ENCODE results near the gene TUBB2A. TPM values are rescaled to one million over a fixed set of nuclear protein-coding genes. Genes with fewer than 3 reads are reported as not detected.

The TUBB2A gene
- total and polyA plus RNA-seq, 2 of the 13 experiments (the other 11 are each of a cell fraction or from before 2014, with no cell fraction given) = 35.3 to 106 TPM

DNA sequence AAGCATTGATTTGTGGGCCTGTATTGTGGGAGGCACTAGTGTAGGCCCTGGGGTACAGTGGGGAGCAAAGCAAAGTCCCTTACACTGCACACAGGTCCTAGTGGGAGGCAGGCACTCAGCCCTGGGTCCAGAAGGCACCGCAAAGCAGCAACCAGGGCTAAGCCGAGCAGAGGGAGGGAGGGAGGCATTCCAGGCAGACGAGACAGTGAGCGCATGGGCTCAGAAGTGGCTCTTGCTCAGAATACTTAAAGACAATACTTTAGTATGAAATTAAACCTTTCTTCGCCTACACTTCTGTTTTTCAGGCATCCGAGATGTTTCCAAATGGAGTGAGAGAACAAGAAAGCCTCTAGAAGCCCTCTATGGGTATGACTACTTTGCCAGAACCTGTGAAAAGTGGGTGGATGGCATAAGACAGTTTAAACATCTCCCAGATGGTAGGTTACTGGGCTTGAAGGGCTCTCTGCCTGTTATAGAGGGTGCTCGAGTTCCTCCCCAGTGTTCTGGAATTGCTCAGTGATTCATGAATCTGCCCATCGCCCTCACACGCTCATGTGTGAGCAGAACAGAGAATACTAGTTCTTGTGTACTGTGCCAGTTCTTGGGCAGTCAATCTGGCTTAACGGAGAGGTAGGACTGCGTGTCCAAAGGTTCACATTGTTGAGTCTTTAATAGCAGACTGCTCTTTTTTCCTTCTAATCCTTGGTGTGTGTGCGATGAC lies 20.1 kb downstream of the TUBB2A start (continued):
- TF ChIP-seq, protein P1, sequence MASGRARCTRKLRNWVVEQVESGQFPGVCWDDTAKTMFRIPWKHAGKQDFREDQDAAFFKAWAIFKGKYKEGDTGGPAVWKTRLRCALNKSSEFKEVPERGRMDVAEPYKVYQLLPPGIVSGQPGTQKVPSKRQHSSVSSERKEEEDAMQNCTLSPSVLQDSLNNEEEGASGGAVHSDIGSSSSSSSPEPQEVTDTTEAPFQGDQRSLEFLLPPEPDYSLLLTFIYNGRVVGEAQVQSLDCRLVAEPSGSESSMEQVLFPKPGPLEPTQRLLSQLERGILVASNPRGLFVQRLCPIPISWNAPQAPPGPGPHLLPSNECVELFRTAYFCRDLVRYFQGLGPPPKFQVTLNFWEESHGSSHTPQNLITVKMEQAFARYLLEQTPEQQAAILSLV (CRISPR knock-in tag; IDR thresholded peaks at IDR 0.05; ENCODE audit: borderline replicate concordance) = 0 out of 2 replicates have a peak, but pooled peaks have one; percentile 48
- TF ChIP-seq WIZ (CRISPR knock-in tag; IDR thresholded peaks at IDR 0.05) (no peak), PCBP2 (optimal IDR thresholded peaks at IDR 0.05; ENCODE audit: low read depth, low read length, poor library complexity, severe bottlenecking) (no peak), ZFYVE20 (CRISPR knock-in tag; IDR thresholded peaks at IDR 0.05; ENCODE audit: borderline replicate concordance, low read depth) (no peak), ZNF142 (CRISPR knock-in tag; IDR thresholded peaks at IDR 0.05) (no peak), MIXL1 (CRISPR knock-in tag; IDR thresholded peaks at IDR 0.05) (no peak), ZNF326 (CRISPR knock-in tag; IDR thresholded peaks at IDR 0.05; ENCODE audit: borderline replicate concordance) (no peak), HOXA7 (CRISPR knock-in tag; IDR thresholded peaks at IDR 0.05) (no peak), ZNF598 (CRISPR knock-in tag; IDR thresholded peaks at IDR 0.05; ENCODE audit: borderline replicate concordance) (no peak), ZKSCAN1 (IDR thresholded peaks at IDR 0.05; ENCODE audit: low read length) (no peak), MAX (IDR thresholded peaks at IDR 0.05) (no peak), ZSCAN5A (CRISPR knock-in tag; IDR thresholded peaks at IDR 0.05; ENCODE audit: borderline replicate concordance) (no peak), GPN1 (CRISPR knock-in tag; IDR thresholded peaks at IDR 0.05; ENCODE audit: borderline replicate concordance) (no peak), ZMYM3 (CRISPR knock-in tag; IDR thresholded peaks at IDR 0.05) (0 out of 2 replicates have a peak, but pooled peaks have one; percentile 26), NRL (CRISPR knock-in tag; IDR thresholded peaks at IDR 0.05; ENCODE audit: borderline replicate concordance) (no peak), RORA (CRISPR knock-in tag; IDR thresholded peaks at IDR 0.05) (no peak), RCOR2 (CRISPR knock-in tag; IDR thresholded peaks at IDR 0.05) (no peak), MED1 (CRISPR knock-in tag; IDR thresholded peaks at IDR 0.05) (no peak), PHF8 (CRISPR knock-in tag; IDR thresholded peaks at IDR 0.05) (no peak), DR1 (CRISPR knock-in tag; IDR thresholded peaks at IDR 0.05) (no peak), GTF2F1 (IDR thresholded peaks at IDR 0.05; ENCODE audit: low read length) (no peak)
- TF ChIP-seq, protein P2, sequence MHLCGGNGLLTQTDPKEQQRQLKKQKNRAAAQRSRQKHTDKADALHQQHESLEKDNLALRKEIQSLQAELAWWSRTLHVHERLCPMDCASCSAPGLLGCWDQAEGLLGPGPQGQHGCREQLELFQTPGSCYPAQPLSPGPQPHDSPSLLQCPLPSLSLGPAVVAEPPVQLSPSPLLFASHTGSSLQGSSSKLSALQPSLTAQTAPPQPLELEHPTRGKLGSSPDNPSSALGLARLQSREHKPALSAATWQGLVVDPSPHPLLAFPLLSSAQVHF (CRISPR knock-in tag; IDR thresholded peaks at IDR 0.05) = no peak

Data from HepG2 (cell line).